8988T (cell line): ENCODE results near the gene SIRT7.
"Not testable (repeated sequence)": the region's sequence is repeated elsewhere in the genome, so short reads cannot be mapped to it uniquely, and the experiment has no call there.

Source experiments
- DNase-seq: peaks from one replicate; pipeline ENCODE4 v3.0.0; 2011

The SIRT7 gene

GRCh38 chr17:81918832-81919545 lies 1.0 kb upstream of the SIRT7 start:
- no peak for DNase-seq

GRCh38 chr17:81918333-81918669 lies 325 bp upstream of the SIRT7 start:
- DNase-seq, result not testable (repeated sequence)

DNA sequence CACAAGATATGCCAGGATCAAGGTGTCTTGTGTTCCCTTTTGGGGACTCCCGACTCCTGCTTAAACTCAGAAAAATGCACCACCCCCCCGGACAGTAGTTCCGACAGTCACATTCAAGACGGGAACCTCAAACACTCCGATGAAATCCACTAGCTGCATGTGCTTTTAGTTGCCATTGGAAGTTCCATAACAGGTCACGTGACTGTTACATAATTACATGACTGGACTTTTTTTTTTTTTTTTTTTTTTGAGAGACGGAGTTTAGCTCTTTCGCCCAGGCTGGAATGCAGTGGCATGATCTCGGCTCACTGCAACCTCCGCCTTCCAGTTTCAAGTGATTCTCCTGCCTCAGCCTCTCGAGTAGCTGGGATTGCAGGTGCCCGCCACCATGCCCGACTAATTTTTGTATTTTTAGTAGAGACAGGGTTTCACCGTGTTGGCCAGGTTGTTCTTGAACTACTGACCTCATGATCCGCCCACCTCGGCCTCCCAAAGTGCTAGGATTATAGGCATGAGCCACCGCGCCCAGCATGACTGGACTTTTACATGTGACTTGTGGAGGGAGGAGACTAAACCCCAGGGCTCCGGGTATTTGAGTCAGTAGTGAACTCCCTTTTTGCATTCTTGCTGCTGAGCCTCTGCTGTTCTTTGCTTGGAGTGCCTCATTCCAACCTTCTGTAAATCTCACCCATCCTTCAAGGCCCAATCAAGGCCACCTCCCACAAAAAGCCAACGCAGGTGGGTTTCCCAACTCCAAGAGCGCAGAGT lies 1.6 kb downstream of the SIRT7 start:
- no peak for DNase-seq

GRCh38 chr17:81915331-81915730 lies 2.6 kb downstream of the SIRT7 start:
- no peak for DNase-seq

DNA sequence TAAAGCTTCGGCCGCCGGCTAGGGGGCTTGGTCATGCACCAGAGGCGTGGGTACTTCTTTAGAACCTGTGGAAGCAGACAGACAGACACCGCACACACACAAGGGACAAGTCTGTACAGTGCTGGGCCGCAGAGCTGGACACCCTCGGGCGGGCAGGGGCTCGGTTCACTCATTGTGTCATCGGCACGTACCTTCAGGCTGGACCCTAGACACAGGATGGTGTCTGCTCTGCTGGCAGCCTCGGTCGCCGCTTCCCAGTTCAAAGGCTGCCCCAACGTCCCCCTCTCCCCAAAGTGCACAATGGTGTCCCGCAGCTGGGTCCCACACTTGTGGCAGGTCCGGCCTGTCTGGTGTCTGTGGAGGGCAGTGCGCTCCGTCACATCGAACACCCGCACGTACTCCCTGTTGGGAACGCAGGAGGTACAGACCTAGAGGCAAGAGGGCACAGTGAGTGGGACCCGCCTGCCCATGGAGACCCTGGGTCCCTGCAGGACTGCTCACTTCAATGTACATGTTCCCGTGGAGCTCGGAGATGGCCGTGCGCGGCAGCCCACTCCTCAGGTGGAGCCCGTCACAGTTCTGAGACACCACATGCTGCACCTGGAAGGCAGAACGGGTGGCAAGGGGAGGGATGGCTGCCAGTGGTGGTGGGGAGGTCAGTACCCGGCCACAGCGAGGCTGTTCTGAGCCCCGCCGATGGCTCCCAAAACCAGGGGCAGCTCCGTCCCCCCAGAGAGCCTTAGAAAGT lies 3.7 kb downstream of the SIRT7 start:
- no peak for DNase-seq

GRCh38 chr17:81913394-81914102 lies 4.4 kb downstream of the SIRT7 start:
- DNase-seq, result no peak

DNA sequence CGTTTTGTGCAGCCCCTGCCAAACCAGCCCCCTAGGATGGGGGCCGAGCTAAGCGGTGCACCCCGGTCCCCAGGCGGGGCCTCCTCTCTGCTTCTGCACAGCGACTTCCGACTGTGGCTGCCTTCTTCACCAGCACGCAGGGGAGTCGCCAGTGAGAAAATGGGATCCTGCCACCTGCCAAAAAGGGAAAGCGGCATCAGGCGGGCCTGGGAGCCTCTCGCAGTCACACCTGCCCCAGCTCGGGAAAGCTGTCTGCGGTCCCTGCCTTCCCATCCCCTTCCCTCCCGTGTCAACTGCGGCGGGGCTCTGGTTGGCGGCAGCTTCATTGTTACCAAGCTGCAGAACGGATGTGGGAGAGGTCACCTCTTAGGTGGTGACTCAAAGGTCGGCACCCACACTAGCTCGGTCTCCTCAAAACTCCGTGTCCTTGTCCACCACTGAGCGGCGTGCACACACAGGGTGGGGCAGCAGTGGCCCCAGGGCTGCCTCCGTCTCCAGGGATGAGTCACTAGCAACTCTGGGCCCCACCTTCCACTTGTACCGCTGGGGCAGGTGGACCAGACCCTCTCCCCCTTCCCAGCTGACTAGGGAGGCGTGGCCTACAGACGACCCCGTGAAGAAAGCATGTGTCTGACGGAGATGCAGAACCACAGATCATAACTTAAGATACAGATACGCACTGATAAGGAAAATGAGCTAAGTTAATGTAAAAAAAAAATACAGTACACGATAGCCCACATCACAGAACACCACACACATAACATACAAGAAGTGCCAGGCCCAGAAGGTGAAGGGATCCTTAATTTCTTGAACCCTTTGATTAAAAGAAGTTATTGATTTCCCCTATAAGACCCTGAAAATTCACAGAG lies 5.3 kb downstream of the SIRT7 start:
- DNase-seq, result no peak

- DNase-seq, result no peak
Measured at GRCh38 chr17:81911969-81912368, 6.0 kb downstream of the SIRT7 start.

- DNase-seq, result peak; percentile 97
Measured at GRCh38 chr17:81911277-81911961, 6.6 kb downstream of the SIRT7 start, which contains the start of gene PCYT2. Gene PCYT2 (minus strand): TSS chr17:81911399. CDS start chr17:81911355, 44 bp downstream.

DNA sequence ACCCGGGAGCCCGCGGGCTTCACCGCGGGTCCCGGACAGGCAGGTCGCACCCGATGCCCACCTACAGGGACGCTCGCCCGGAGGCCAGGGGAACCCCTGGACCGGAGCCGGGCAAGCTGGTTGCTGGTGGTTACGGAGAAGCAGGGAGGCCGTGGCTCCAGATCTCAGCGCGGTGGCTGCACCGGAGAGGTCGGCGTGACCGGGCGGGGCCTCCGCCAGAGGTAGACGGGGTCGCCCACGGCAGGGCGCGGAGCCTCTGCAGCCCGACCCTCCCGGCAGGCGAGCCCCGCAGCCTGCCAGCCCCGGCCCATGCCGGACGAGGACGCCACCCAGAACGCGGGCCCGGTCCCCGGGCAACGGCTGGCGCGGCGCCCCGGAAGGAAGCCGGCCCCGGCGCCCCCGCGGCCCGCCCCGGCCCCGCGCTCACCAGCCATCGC lies 7.1 kb downstream of the SIRT7 start:
- DNase-seq, result no peak

- DNase-seq, result no peak
Measured at GRCh38 chr17:81909966-81910839, 7.8 kb downstream of the SIRT7 start.

DNA sequence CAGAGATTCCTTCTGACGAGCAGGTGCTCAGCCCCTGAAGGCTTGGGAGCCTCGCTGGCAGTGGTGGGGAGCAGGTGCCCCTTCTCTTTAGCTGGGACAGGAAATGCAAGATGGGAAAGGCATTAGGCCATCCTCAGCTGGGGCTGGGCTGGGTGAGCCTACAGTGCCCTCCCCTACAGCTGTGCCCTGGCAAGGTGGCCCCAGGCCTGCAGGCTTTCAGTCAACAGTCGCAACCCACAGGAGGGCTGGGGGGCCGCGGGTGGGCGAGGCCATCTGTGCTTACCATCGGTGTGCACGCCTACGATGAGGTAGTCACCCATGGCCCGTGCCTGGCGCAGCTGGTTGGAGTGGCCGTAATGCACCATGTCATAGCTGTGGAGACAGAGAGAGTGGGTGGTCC lies 8.7 kb downstream of the SIRT7 start:
- DNase-seq, result no peak

GRCh38 chr17:81908793-81909192 lies 9.2 kb downstream of the SIRT7 start:
- DNase-seq, result no peak

GRCh38 chr17:81907219-81908145 lies 10.5 kb downstream of the SIRT7 start:
- no peak for DNase-seq

GRCh38 chr17:81906476-81907218 lies 11.3 kb downstream of the SIRT7 start:
- peak; percentile 82 for DNase-seq

DNA sequence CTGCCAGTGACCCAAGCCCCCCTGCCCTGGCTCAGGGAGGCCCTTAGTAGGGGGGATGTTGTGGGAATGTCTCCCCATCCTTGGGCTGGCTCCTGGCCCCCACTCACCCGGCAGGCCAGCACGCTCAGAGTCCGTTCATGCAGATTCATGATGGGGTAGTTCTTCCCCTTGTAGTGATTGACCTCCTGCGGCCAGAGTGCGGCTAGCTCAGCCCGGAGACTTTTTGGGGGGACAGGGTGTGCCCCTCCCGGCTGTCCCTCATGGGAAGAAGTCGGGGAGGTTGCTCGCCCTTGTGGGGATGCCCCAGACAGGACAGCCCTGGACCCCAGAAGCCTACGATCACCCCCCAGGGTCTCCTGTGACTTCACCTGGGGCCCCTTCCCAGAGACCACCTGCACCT lies 12.0 kb downstream of the SIRT7 start:
- DNase-seq, result no peak

GRCh38 chr17:81905424-81905875 lies 12.5 kb downstream of the SIRT7 start:
- DNase-seq, result no peak
